ENCODE data around the gene NFE2L3. TPM values are rescaled to one million over a fixed set of nuclear protein-coding genes. Genes with fewer than 3 reads are reported as not detected.

The NFE2L3 gene
- total and polyA plus RNA-seq, 9 of the 15 experiments (the other 6 are each of a cell fraction or from before 2014, with no cell fraction given): 2.9 to 16.9 (median 12.4) TPM

DNA sequence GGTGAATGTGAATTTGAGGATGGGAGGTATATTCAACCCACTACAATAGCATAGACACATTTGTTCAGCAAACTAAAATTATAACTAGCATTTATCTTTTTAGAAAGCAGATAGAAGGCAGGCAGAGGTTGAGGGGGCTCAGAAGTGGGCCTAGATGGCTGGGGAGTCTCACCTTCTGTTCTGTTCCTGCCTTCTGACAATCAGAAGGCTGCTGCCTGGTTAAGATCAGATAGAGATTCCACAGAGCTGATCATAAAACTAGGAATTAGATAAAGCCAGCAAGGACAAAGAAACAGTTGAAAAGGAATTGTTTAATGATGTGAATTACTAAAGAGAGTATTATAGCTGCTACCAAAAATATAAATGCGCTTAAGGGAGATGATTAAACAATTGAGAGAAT lies 11.6 kb upstream of the NFE2L3 start (continued):
- TF ChIP-seq, protein P1, sequence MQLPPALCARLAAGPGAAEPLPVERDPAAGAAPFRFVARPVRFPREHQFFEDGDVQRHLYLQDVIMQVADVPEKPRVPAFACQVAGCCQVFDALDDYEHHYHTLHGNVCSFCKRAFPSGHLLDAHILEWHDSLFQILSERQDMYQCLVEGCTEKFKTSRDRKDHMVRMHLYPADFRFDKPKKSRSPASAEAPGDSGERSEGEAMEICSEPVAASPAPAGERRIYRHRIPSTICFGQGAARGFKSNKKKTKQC (CRISPR knock-in tag; IDR thresholded peaks at IDR 0.05): no peak
- TF ChIP-seq HDGF (IDR thresholded peaks at IDR 0.05) (no peak), BRF1 (IDR thresholded peaks at IDR 0.05; ENCODE audit: borderline replicate concordance, extremely low read depth, insufficient read length) (no peak), SRF (CRISPR knock-in tag; IDR thresholded peaks at IDR 0.05) (no peak), BCOR (IDR thresholded peaks at IDR 0.05) (no peak)

DNA sequence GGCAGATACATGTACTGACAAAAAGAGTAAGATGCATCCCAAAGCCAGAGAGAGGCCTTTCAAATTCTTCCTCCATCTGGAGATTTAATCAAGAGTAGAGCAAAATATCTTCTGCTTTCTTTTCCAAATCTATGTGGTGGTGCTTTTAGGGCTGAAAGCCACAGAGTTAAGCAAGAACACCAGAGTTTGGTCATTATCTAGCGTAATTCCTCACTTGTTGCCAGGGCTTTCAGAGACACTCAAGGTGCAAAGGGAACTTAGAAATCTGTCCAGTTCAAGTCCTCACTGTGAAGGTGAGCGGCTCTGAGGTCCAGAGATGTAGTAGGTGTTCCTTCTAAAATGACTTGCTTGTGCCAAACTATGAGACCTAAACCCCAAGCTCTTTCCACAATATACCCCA lies 10.9 kb upstream of the NFE2L3 start:
- in situ Hi-C loops (cut with MboI): no loop called here
- H2AFZ ChIP-seq (ENCODE audit: low read depth, low read length): no peak overlapping the region
- H3K4me1 ChIP-seq (replicated peaks in 1 of 2; ENCODE audit: control insufficient read depth in 2 of 2, insufficient read depth in 2 of 2, low read length in 2 of 2): no peaks in the 10 kb centered on the region; a peak in 1 of 5 replicates
- H3K9me3 ChIP-seq (replicated peaks; ENCODE audit: control insufficient read depth, insufficient read depth, low read depth, low read length): no peaks in the 10 kb centered on the region
- no TSS peak for BruUV-seq (replicated peaks)
- H3K9me1 ChIP-seq (ENCODE audit: control insufficient read depth, insufficient read depth, low read length): no peaks in the 10 kb centered on the region
- H3K9ac ChIP-seq (ENCODE audit: insufficient read depth in 1 of 2, low read depth in 2 of 2, low read length in 2 of 2): no peak overlapping the region
- ChIA-PET CTCF (ENCODE audit: low intra/inter-chr PET ratio) (no interaction called here), POLR2A (no interaction called here)
- no peaks in the 10 kb centered on the region for H4K20me1 ChIP-seq (replicated peaks; ENCODE audit: control insufficient read depth, insufficient read depth, low read length)
- intact Hi-C loops (cut with micrococcal nuclease): no loop called here
- no peak for ATAC-seq
- FAIRE-seq: no peak
- H3K4me2 ChIP-seq (ENCODE audit: insufficient read depth, low read length): no peak overlapping the region
- TF ChIP-seq ESRRA (IDR thresholded peaks at IDR 0.05; ENCODE audit: borderline replicate concordance, low read depth) (no peak), CEBPG (CRISPR knock-in tag; IDR thresholded peaks at IDR 0.05) (no peak), CEBPG (tag; conservative IDR thresholded peaks at IDR 0.05 in 1 of 2, IDR thresholded peaks at IDR 0.05 in 1 of 2) (peak in 1 of 2 experiments; percentile 51; a peak in 2 of 4 replicates)
- no peaks in the 10 kb centered on the region for H3K79me2 ChIP-seq (ENCODE audit: control insufficient read depth, insufficient read depth, low read length)
- no peaks in the 10 kb centered on the region for H3K36me3 ChIP-seq (ENCODE audit: control insufficient read depth, insufficient read depth, low read length)
- no peak overlapping the region for H3K4me3 ChIP-seq
- peaks cover 9 to 20% of the 10 kb centered on the region in 2 experiments; a peak in 3 of 5 replicates for H3K27me3 ChIP-seq (ENCODE audit: control insufficient read depth in 2 of 2, insufficient read depth in 2 of 2, low read length in 2 of 2)
- WGBS (ENCODE audit: insufficient coverage, low coverage, missing lambda C conversion rate): 23% methylated on average over 2 of the region's 2 CpGs
- H3K27ac ChIP-seq (ENCODE audit: extremely low read depth, low read depth, low read length): no peak overlapping the region
- no peak for DNase-seq (ENCODE audit: extremely low read depth in 1 of 4, low spot score in 3 of 4)
